Natural killer cell (primary cell): Measurements from ENCODE around the gene SCD5. TPM values are rescaled to one million over a fixed set of nuclear protein-coding genes. Genes with fewer than 3 reads are reported as not detected.

ENCODE experiments used
- ATAC-seq, 3 donors: fragments of 150-1000 bp in 2 of 3; fragments of 200-7000 bp in 1 of 3; cut with Tn5 transposase; 1 replicate in 1 of 3; 2 replicates in 2 of 3; pipeline ENCODE4 v1.10.0; 2021; ENCODE audit warnings: mild to moderate bottlenecking in 2 of 3, moderate library complexity in 2 of 3
- DNase-seq, 2 donors: peaks; one replicate each; pipeline versions ENCODE4 v3.0.0 to v3.0.0-alpha.2; 2013 to 2021; ENCODE audit warnings: mixed read lengths in 1 of 2
- H3K27ac ChIP-seq: one replicate; pipeline ENCODE4 v1.5.1; 2013; ENCODE audit warnings: mild to moderate bottlenecking, low read length
- H3K27me3 ChIP-seq: one replicate; pipeline ENCODE4 v1.6.1; 2013; ENCODE audit warnings: low read length; ENCODE audit not compliant: control insufficient read depth, insufficient read depth
- H3K36me3 ChIP-seq: one replicate; pipeline ENCODE4 v1.6.1; 2013; ENCODE audit warnings: low read length; ENCODE audit not compliant: control insufficient read depth, insufficient read depth
- H3K4me1 ChIP-seq: one replicate; pipeline ENCODE4 v1.6.1; 2013; ENCODE audit warnings: low read length; ENCODE audit not compliant: control insufficient read depth, insufficient read depth
- H3K4me3 ChIP-seq: one replicate; pipeline ENCODE4 v1.5.1; 2013; ENCODE audit warnings: low read length
- H3K9me3 ChIP-seq: one replicate; pipeline ENCODE4 v1.6.1; 2013; ENCODE audit warnings: low read length; ENCODE audit not compliant: control insufficient read depth, insufficient read depth
- H3K27ac Mint-ChIP-seq, 2 donors: one replicate each; pipeline ENCODE4 v1.8.0; 2022; ENCODE audit warnings: mild to moderate bottlenecking in 2 of 2, mixed read lengths in 2 of 2, moderate library complexity in 1 of 2
- H3K27me3 Mint-ChIP-seq, 2 donors: one replicate each; pipeline ENCODE4 v1.8.0; 2022; ENCODE audit warnings: low read depth in 2 of 2, mixed read lengths in 2 of 2
- H3K36me3 Mint-ChIP-seq: one replicate; pipeline ENCODE4 v1.8.0; 2022; ENCODE audit warnings: mixed read lengths
- H3K4me1 Mint-ChIP-seq, 2 donors: one replicate each; pipeline ENCODE4 v1.8.0; 2022; ENCODE audit warnings: mixed read lengths in 2 of 2
- H3K4me3 Mint-ChIP-seq: one replicate; pipeline ENCODE4 v1.8.0; 2022; ENCODE audit warnings: mild to moderate bottlenecking, moderate library complexity, mixed read lengths
- H3K9me3 Mint-ChIP-seq, 2 donors: one replicate each; pipeline ENCODE4 v1.8.0; 2022; ENCODE audit warnings: mixed read lengths in 2 of 2
- WGBS: methylation state at CpG from one replicate; pipeline ENCODE4 v1.1.7; 2013; ENCODE audit warnings: missing lambda C conversion rate; ENCODE audit not compliant: insufficient coverage; 5-methylcytosine and 5-hydroxymethylcytosine counted together
- intact Hi-C: fragments of 100-400 bp; cut with micrococcal nuclease; formaldehyde crosslinking; loops from one replicate; pipeline ENCODE4 v1.14.2; 2022
- total RNA-seq, 4 donors: library from RNA; stranded (reverse); fragments of 120-200 nt in 1 of 4; gene quantifications; one replicate each; pipeline versions ENCODE4 v1.2.3 to v1.2.4, GENCODE V29; 2013 to 2022
- TF ChIP-seq, protein P1 (sequence below): fragments of 200-600 bp; IDR thresholded peaks from one replicate; pipeline ENCODE4 v1.8.0; 2022; ENCODE audit warnings: antibody characterized with exemption

The SCD5 gene
- total RNA-seq, 3 donors from 2014 or later (not counting 1 experiment from before 2014, with no cell fraction given): 8.9 to 11.6 (median 9.0) TPM

- no peak for ATAC-seq
- H3K4me1 Mint-ChIP-seq: peaks cover 11 to 16% of the 10 kb centered on the region in 2 donors
- H3K27me3 Mint-ChIP-seq: no peaks in the 10 kb centered on the region
These were observed 93.2 kb downstream of the SCD5 start for GRCh38 chr4:82705169-82705927.

DNA sequence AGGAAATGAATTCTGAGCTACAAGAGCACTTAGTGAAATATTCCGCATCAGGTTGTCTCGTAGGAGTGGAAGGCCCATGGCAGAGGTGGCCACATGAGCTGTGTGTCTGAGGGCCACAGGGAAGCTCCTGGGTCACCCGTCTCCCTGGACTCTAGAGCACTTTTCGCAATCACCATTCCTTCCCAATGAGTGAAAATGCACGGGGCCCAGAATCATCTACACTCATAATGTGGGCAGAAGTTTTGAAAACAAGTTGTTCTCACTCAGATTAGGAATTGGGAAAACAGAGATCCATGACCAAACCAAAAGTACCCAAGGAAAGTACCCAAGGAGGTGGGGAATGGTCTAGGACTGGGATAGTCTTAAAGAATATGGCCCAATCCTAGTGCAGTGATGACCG lies 94.4 kb downstream of the SCD5 start:
- 96% methylated on average over 5 of the region's 6 CpGs for WGBS
- TF ChIP-seq, protein P1, sequence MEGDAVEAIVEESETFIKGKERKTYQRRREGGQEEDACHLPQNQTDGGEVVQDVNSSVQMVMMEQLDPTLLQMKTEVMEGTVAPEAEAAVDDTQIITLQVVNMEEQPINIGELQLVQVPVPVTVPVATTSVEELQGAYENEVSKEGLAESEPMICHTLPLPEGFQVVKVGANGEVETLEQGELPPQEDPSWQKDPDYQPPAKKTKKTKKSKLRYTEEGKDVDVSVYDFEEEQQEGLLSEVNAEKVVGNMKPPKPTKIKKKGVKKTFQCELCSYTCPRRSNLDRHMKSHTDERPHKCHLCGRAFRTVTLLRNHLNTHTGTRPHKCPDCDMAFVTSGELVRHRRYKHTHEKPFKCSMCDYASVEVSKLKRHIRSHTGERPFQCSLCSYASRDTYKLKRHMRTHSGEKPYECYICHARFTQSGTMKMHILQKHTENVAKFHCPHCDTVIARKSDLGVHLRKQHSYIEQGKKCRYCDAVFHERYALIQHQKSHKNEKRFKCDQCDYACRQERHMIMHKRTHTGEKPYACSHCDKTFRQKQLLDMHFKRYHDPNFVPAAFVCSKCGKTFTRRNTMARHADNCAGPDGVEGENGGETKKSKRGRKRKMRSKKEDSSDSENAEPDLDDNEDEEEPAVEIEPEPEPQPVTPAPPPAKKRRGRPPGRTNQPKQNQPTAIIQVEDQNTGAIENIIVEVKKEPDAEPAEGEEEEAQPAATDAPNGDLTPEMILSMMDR: no peak
- no peaks in the 10 kb centered on the region for H3K27me3 Mint-ChIP-seq
- no peak overlapping the region for H3K4me3 Mint-ChIP-seq
- no peak for ATAC-seq
- Histone ChIP-seq H3K36me3 (no peaks in the 10 kb centered on the region), H3K27ac (no peak overlapping the region), H3K27me3 (no peaks in the 10 kb centered on the region), H3K9me3 (no peaks in the 10 kb centered on the region), H3K4me1 (no peaks in the 10 kb centered on the region), H3K4me3 (no peak overlapping the region)
- DNase-seq: no peak
- no peaks in the 10 kb centered on the region for H3K9me3 Mint-ChIP-seq
- no peaks in the 10 kb centered on the region for H3K36me3 Mint-ChIP-seq
- no peak overlapping the region for H3K27ac Mint-ChIP-seq
- peaks cover 11 to 14% of the 10 kb centered on the region in 2 donors for H3K4me1 Mint-ChIP-seq
- intact Hi-C loops: no loop called here

More at GRCh38 chr4:82705169-82705927, 93.2 kb downstream of the SCD5 start:
- intact Hi-C loops: no loop called here
- no peak for DNase-seq
- no peak overlapping the region for H3K27ac ChIP-seq
- TF ChIP-seq, protein P1: no peak
- no peaks in the 10 kb centered on the region for H3K4me1 ChIP-seq
- H3K27ac Mint-ChIP-seq: no peak overlapping the region
- no peak overlapping the region for H3K4me3 ChIP-seq
- H3K9me3 ChIP-seq: no peaks in the 10 kb centered on the region
- no peaks in the 10 kb centered on the region for H3K9me3 Mint-ChIP-seq
- no peak overlapping the region for H3K4me3 Mint-ChIP-seq
- no peaks in the 10 kb centered on the region for H3K27me3 ChIP-seq
- H3K36me3 ChIP-seq: no peaks in the 10 kb centered on the region
- H3K36me3 Mint-ChIP-seq: no peaks in the 10 kb centered on the region
- 97% methylated on average over 6 of the region's 7 CpGs for WGBS

- 83% methylated on average over 2 of the region's 2 CpGs for WGBS
- H3K27me3 ChIP-seq: no peaks in the 10 kb centered on the region
- intact Hi-C loops: no loop called here
These were observed 100.2 kb downstream of the SCD5 start for GRCh38 chr4:82698412-82698811.

More at GRCh38 chr4:82698412-82698811, 100.2 kb downstream of the SCD5 start:
- H3K27ac Mint-ChIP-seq: peak overlapping the region in 1 of 2 donors; percentile 25
- Histone ChIP-seq H3K9me3 (no peaks in the 10 kb centered on the region), H3K4me1 (no peaks in the 10 kb centered on the region), H3K27ac (no peak overlapping the region), H3K4me3 (no peak overlapping the region), H3K36me3 (no peaks in the 10 kb centered on the region)
- ATAC-seq: no peak
- TF ChIP-seq, protein P1: no peak
- H3K9me3 Mint-ChIP-seq: no peaks in the 10 kb centered on the region
- no peak for DNase-seq
- H3K36me3 Mint-ChIP-seq: no peaks in the 10 kb centered on the region
- peaks cover 0 to 7% of the 10 kb centered on the region in 2 donors for H3K4me1 Mint-ChIP-seq
- H3K27me3 Mint-ChIP-seq: no peaks in the 10 kb centered on the region
- H3K4me3 Mint-ChIP-seq: no peak overlapping the region
